ENCODE measurements around the gene SUSD6. TPM values are rescaled to one million over a fixed set of nuclear protein-coding genes. Genes with fewer than 3 reads are reported as not detected.
A peak's percentile ranks its signal among the peaks of the same experiment; 100 is the strongest.

The SUSD6 gene
- total RNA-seq, 1 experiment from 2014 or later = 32.1 TPM

DNA sequence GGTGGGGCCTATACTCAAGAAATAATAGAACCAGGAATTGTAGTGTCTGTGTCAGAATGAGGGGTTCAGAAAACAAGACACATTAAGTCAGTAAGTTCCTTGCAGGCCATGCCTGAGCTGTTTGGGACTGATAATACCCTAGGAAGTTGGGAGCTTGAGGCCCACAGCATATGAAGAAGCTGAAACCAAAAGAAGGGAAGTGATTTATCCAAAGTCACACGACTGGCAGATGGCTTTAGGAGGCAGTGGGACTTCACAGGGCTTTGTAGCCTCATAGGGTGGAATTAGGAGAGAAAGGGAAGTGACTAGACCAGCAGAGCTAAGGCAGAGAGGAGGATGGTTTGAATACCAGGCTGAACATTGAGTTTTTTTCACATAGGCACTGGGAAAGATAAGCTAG, 99.0 kb downstream of the SUSD6 start:
- peaks cover 74% of the 10 kb centered on the region for H3K36me3 Mint-ChIP-seq (ENCODE audit: insufficient read depth, unreplicated experiment)
- ChIA-PET CTCF (interaction anchor here (0.9 to 2.2 kb wide), 6 partner anchors 12 to 167 kb away, joined by 3 to 7 read pairs (median 6); no protein-coding TSS in a partner anchor), POLR2A (interaction anchor here (0.9 to 3.3 kb wide), 2 partner anchors 18 to 25 kb away, joined by 3 to 14 read pairs; no protein-coding TSS in a partner anchor)
- TF ChIP-seq CTCF (IDR thresholded peaks at IDR 0.05; ENCODE audit: unreplicated experiment) = no peak
- H3K27me3 Mint-ChIP-seq (ENCODE audit: insufficient read depth, unreplicated experiment) = no peaks in the 10 kb centered on the region
- no TSS peak for BruUV-seq (replicated peaks)
- DNase-seq (ENCODE audit: unreplicated experiment) = no peak
- H3K27ac Mint-ChIP-seq (ENCODE audit: low read depth, unreplicated experiment) = no peak overlapping the region
- H3K4me3 Mint-ChIP-seq (ENCODE audit: unreplicated experiment) = no peak overlapping the region
- H3K4me1 Mint-ChIP-seq (ENCODE audit: insufficient read depth, unreplicated experiment) = peaks cover 19% of the 10 kb centered on the region
- H3K9me3 Mint-ChIP-seq (ENCODE audit: unreplicated experiment) = no peaks in the 10 kb centered on the region
- intact Hi-C loops (cut with micrococcal nuclease) = loop anchor here (10.0 kb wide), 1 partner anchor 56 kb away; no protein-coding TSS in a partner anchor

DNA sequence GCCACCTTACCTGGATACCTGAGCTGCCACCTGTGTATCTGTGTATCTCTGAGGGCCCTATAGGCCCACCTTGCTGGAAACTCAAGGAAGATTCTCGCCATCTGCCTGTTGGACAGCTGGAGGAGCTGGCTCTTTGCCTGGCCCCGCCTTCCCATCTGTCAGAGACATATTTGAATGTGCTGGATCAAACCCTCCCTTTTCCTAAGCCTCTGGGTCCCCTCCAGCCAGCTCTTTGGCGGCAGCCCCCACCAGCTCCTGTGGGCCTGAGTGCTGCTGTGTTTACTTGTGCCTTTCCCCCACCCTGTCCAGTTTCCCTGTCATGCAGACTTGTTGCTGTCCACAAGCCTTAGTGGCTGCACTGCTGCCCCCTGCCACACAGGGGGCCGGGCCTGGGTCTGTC, 99.7 kb downstream of the SUSD6 start:
- DNase-seq (ENCODE audit: unreplicated experiment) = no peak
- Mint-ChIP-seq H3K27ac (ENCODE audit: low read depth, unreplicated experiment) (peak overlapping the region; percentile 87), H3K27me3 (ENCODE audit: insufficient read depth, unreplicated experiment) (no peaks in the 10 kb centered on the region), H3K9me3 (ENCODE audit: unreplicated experiment) (no peaks in the 10 kb centered on the region), H3K36me3 (ENCODE audit: insufficient read depth, unreplicated experiment) (peaks cover 73% of the 10 kb centered on the region), H3K4me1 (ENCODE audit: insufficient read depth, unreplicated experiment) (peaks cover 24% of the 10 kb centered on the region), H3K4me3 (ENCODE audit: unreplicated experiment) (no peak overlapping the region)
- intact Hi-C loops (cut with micrococcal nuclease) = loop anchor here (10.0 kb wide), 1 partner anchor 56 kb away; no protein-coding TSS in a partner anchor
- CTCF ChIA-PET = interaction anchor here (1.1 to 2.2 kb wide), 4 partner anchors 16 to 126 kb away, joined by 3 to 7 read pairs (median 6); no protein-coding TSS in a partner anchor
- no peak for TF ChIP-seq CTCF (IDR thresholded peaks at IDR 0.05; ENCODE audit: unreplicated experiment)
- BruUV-seq (replicated peaks) = no TSS peak
- POLR2A ChIA-PET = interaction anchor here (0.8 to 3.3 kb wide), 3 partner anchors 10 to 25 kb away, joined by 4 to 14 read pairs (median 5); no protein-coding TSS in a partner anchor

DNA sequence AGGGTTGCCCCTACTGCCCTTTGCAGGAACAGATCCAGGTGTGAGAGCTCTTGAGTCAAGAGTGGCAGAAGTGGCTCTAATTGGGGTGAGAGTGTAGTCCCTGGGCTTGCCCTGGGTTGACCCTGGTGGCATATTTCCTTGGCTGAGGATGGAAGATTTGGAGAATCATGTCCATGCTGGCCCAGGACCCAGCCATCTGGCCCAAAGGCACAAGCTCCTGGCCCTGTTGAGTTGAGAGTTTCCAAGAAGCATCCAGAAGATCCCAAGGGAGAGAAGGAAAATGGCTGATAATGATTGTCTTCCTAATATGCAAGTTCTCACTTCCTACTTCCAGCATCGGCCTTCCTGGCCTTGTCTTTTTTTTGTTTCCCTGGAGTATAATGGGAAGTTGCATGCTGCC, 100.1 kb downstream of the SUSD6 start:
- TF ChIP-seq CTCF (IDR thresholded peaks at IDR 0.05; ENCODE audit: unreplicated experiment) = no peak
- no peak for DNase-seq (ENCODE audit: unreplicated experiment)
- Mint-ChIP-seq H3K27me3 (ENCODE audit: insufficient read depth, unreplicated experiment) (no peaks in the 10 kb centered on the region), H3K4me3 (ENCODE audit: unreplicated experiment) (no peak overlapping the region), H3K27ac (ENCODE audit: low read depth, unreplicated experiment) (peak overlapping the region; percentile 87), H3K9me3 (ENCODE audit: unreplicated experiment) (no peaks in the 10 kb centered on the region), H3K4me1 (ENCODE audit: insufficient read depth, unreplicated experiment) (peaks cover 29% of the 10 kb centered on the region), H3K36me3 (ENCODE audit: insufficient read depth, unreplicated experiment) (peaks cover 75% of the 10 kb centered on the region)
- POLR2A ChIA-PET = interaction anchor here (0.8 to 1.0 kb wide), 3 partner anchors 11 to 55 kb away, joined by 3 to 5 read pairs (median 4); partner anchors contain the start of gene SRSF5
- CTCF ChIA-PET = interaction anchor here (0.6 to 2.2 kb wide), 3 partner anchors 12 to 1487 kb away, joined by 3 to 7 read pairs (median 4); no protein-coding TSS in a partner anchor
- intact Hi-C loops (cut with micrococcal nuclease) = loop anchor here (10.0 kb wide), 1 partner anchor 57 kb away; no protein-coding TSS in a partner anchor
- BruUV-seq (replicated peaks) = no TSS peak

DNA sequence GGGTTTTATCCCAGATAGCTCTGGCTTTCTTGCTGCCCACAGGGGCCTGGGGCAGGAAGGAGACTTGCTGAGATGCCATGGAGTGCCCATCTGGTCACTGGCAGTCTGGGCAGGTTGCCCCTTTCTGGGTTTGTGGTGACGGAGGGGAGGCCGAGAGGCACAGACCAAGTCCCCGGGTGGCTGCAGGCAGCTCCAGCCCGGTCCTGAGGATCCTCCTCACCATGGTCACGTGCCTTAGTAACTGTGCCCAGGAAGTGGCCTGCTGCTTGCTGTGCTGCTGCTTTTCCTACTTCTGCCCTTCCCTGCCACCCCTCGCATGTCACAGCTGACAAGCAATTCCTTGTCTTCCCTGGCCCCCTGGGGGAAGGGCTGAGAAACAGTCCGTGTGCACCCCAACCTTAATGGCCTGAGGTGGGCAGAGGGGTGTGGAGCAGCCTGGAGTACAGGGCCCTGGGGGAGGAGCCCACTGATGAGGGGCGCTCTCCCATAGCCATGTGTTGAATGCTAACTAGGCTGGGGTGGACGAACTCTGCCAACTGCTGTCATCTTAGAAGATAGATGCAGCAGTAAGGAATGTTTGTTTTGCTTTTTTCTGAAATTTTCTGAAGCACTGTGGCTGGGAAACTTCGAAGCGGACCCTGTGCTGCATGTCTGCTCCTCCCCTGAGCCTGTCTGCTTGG, 100.6 kb downstream of the SUSD6 start:
- DNase-seq (ENCODE audit: unreplicated experiment) = no peak
- intact Hi-C loops (cut with micrococcal nuclease) = loop anchor here (10.0 kb wide), 1 partner anchor 57 kb away; no protein-coding TSS in a partner anchor
- no peaks in the 10 kb centered on the region for H3K27me3 Mint-ChIP-seq (ENCODE audit: insufficient read depth, unreplicated experiment)
- no peak for TF ChIP-seq CTCF (IDR thresholded peaks at IDR 0.05; ENCODE audit: unreplicated experiment)
- H3K27ac Mint-ChIP-seq (ENCODE audit: low read depth, unreplicated experiment) = peak overlapping the region; percentile 87
- POLR2A ChIA-PET = interaction anchor here (0.8 to 6.7 kb wide), 6 partner anchors 26 to 108 kb away, joined by 3 to 71 read pairs (median 4); partner anchors contain the start of genes SRSF5 and SUSD6
- BruUV-seq (replicated peaks) = no TSS peak
- H3K4me3 Mint-ChIP-seq (ENCODE audit: unreplicated experiment) = peak overlapping the region; percentile 33
- CTCF ChIA-PET = interaction anchor here (0.6 to 2.2 kb wide), 4 partner anchors 12 to 1487 kb away, joined by 3 to 7 read pairs (median 6); no protein-coding TSS in a partner anchor
- H3K4me1 Mint-ChIP-seq (ENCODE audit: insufficient read depth, unreplicated experiment) = peaks cover 34% of the 10 kb centered on the region
- no peaks in the 10 kb centered on the region for H3K9me3 Mint-ChIP-seq (ENCODE audit: unreplicated experiment)
- H3K36me3 Mint-ChIP-seq (ENCODE audit: insufficient read depth, unreplicated experiment) = peaks cover 70% of the 10 kb centered on the region
